Esophagus squamous epithelium (tissue), 5 donors: ENCODE results near the gene LAMA3. TPM values are rescaled to one million over a fixed set of nuclear protein-coding genes. Genes with fewer than 3 reads are reported as not detected.

Experiments
- DNase-seq: peaks from one replicate; lab custom pipeline; 2025; lab: John Stamatoyannopoulos, UW
- H3K27ac ChIP-seq, 4 donors: fragments of 200-600 bp; sonication (generic); one replicate each; pipeline ENCODE4 v1.5.1; 2016 to 2019; ENCODE audit warnings: mild to moderate bottlenecking in 1 of 4
- H3K27me3 ChIP-seq, 4 donors: fragments of 200-600 bp; sonication (generic); 1 replicate in 3 of 4; 2 replicates in 1 of 4; pipeline versions ENCODE4 v1.5.1 to v1.6.0; 2017 to 2021; ENCODE audit warnings: antibody characterized with exemption in 1 of 4
- H3K36me3 ChIP-seq, 3 donors: fragments of 200-600 bp; sonication (generic); one replicate each; pipeline ENCODE4 v1.5.1; 2016 to 2019
- H3K4me1 ChIP-seq, 3 donors: fragments of 200-600 bp; sonication (generic); one replicate each; pipeline ENCODE4 v1.5.1; 2017 to 2019
- H3K4me3 ChIP-seq, 4 donors: fragments of 200-600 bp; sonication (generic); 1 replicate in 3 of 4; 2 replicates in 1 of 4; pipeline ENCODE4 v1.5.1; 2016 to 2019; ENCODE audit warnings: mild to moderate bottlenecking in 2 of 4, moderate library complexity in 1 of 4
- H3K9me3 ChIP-seq, 3 donors: fragments of 200-600 bp; sonication (generic); one replicate each; pipeline ENCODE4 v1.5.1; 2016 to 2019
- CTCF ChIP-seq, 6 experiments: fragments of 450-650 bp in 4 of 6; fragments of 200-600 bp in 2 of 6; sonication (generic) in 2 of 6; IDR thresholded peaks; one replicate each; pipeline ENCODE4 v1.5.1; 2016 to 2019; ENCODE audit warnings: antibody characterized with exemption in 6 of 6, mild to moderate bottlenecking in 4 of 6, moderate library complexity in 4 of 6
- POLR2A ChIP-seq, 4 donors: fragments of 450-650 bp; IDR thresholded peaks; one replicate each; pipeline ENCODE4 v1.6.1; 2017; ENCODE audit warnings: antibody characterized with exemption in 4 of 4, mild to moderate bottlenecking in 4 of 4, moderate library complexity in 3 of 4
- WGBS, 2 donors: methylation state at CpG; one replicate each; pipeline ENCODE4 v1.1.5; 2018; 5-methylcytosine and 5-hydroxymethylcytosine counted together
- intact Hi-C: fragments of 100-400 bp; cut with DNase I; formaldehyde crosslinking; loops from one replicate; pipeline ENCODE4 v1.15.0; 2022
- total RNA-seq, 4 donors: library from RNA; depleted of rRNA; stranded (reverse); fragments of >200 nt; gene quantifications; one replicate each; pipeline ENCODE4 v1.1.0, GENCODE V29; 2016
- donor health status: DM: yes; HTN: yes; CAD: no.

LAMA3 gene
- total RNA-seq, 4 donors from 2014 or later, result 28.7 to 81.3 (median 44.8) TPM

DNA sequence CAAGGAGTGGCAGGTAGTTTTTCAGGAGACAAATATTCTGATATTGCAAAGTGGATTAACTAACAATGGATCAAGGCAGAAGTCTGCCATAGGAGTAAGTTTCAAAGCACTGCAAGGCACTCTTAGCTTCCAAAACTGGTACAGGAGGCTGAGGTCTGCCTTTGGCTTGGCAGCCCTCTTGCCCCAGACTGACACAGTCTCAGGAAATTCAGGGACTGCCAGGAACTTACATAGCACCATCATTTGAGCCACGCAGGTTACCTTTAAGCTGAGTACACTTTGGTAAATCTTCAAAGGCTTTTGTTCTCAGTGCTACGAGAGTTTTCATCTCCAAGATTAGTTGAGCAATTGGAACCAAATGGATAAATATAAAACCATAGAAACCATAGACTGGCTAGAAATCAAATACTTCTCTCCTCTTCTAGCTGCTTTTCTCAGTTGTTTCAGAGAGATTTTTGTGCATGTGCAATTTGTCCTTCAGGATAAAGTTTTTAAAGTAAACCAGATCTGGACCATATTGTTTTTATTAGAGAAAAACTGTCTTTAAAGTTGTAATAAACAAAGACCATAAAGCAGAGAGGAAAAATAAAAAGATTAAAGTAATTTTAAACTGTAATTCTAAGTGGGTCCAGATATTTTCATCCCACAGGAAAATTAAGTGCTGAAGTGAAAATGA, 45.3 kb upstream of the LAMA3 start:
- Histone ChIP-seq H3K27me3 (no peaks in the 10 kb centered on the region), H3K4me1 (peaks cover 0 to 28% (median 0%) of the 10 kb centered on the region in 3 donors), H3K27ac (peak overlapping the region in 1 of 4 donors; percentile 23), H3K4me3 (no peak overlapping the region), H3K36me3 (peaks cover 0 to 20% (median 0%) of the 10 kb centered on the region in 3 donors), H3K9me3 (no peaks in the 10 kb centered on the region)
- 60 to 63% methylated on average over 2 of the region's 2 CpGs for WGBS, 2 donors
- intact Hi-C loops, result no loop called here
- DNase-seq, result no peak
- TF ChIP-seq CTCF (IDR thresholded peaks at IDR 0.05) (no peak), POLR2A (IDR thresholded peaks at IDR 0.05) (no peak)

- TF ChIP-seq CTCF (IDR thresholded peaks at IDR 0.05) (no peak), POLR2A (IDR thresholded peaks at IDR 0.05) (no peak)
- WGBS, 2 donors, result 94 to 96% methylated on average over 4 of the region's 4 CpGs
- intact Hi-C loops, result no loop called here
Measured at GRCh38 chr18:23645568-23646175, 43.6 kb upstream of the LAMA3 start.

DNA sequence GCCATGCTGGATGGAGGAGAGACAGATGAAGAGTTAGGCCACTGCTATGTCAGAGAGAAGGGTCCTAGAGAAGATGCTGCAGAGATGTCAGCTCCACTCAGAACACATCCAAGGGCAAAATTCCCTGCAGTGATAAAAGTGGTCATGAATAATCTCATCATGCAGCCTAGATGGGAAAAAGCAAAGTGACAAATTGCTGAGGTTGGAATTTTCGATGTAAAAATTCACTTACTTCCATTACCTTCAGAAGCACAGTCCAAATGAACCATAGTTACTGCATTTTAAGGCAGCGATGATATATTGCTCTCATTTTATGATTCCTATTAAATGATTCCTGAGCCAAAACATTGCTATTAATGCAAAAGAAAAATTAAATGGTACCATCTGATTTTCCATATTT, 43.0 kb upstream of the LAMA3 start:
- TF ChIP-seq POLR2A (IDR thresholded peaks at IDR 0.05) (no peak), CTCF (IDR thresholded peaks at IDR 0.05) (no peak)
- no peaks in the 10 kb centered on the region for H3K9me3 ChIP-seq
- H3K4me3 ChIP-seq, result no peak overlapping the region
- 87 to 90% methylated on average over 2 of the region's 2 CpGs for WGBS, 2 donors
- H3K4me1 ChIP-seq, result peaks cover 0 to 52% (median 7%) of the 10 kb centered on the region in 3 donors
- DNase-seq, result no peak
- peaks cover 0 to 20% (median 0%) of the 10 kb centered on the region in 3 donors for H3K36me3 ChIP-seq
- intact Hi-C loops, result no loop called here
- no peak overlapping the region for H3K27ac ChIP-seq
- H3K27me3 ChIP-seq, result no peaks in the 10 kb centered on the region

More at GRCh38 chr18:23645568-23646175, 43.6 kb upstream of the LAMA3 start:
- Histone ChIP-seq H3K4me3 (no peak overlapping the region), H3K27ac (no peak overlapping the region), H3K9me3 (no peaks in the 10 kb centered on the region), H3K4me1 (peaks cover 0 to 46% (median 2%) of the 10 kb centered on the region in 3 donors), H3K27me3 (no peaks in the 10 kb centered on the region), H3K36me3 (peaks cover 0 to 20% (median 0%) of the 10 kb centered on the region in 3 donors)
- DNase-seq, result no peak

- TF ChIP-seq CTCF (IDR thresholded peaks at IDR 0.05), result no peak
- TF ChIP-seq POLR2A (IDR thresholded peaks at IDR 0.05), result no peak
- Histone ChIP-seq H3K27me3 (no peaks in the 10 kb centered on the region), H3K27ac (peak overlapping the region in 1 of 4 donors; percentile 77), H3K4me1 (peaks cover 0 to 60% (median 16%) of the 10 kb centered on the region in 3 donors), H3K36me3 (peaks cover 0 to 20% (median 0%) of the 10 kb centered on the region in 3 donors), H3K9me3 (no peaks in the 10 kb centered on the region), H3K4me3 (no peak overlapping the region)
- intact Hi-C loops, result no loop called here
- 72 to 90% methylated on average over 3 of the region's 3 CpGs for WGBS, 2 donors
- no peak for DNase-seq
Measured at GRCh38 chr18:23648456-23648855, 40.8 kb upstream of the LAMA3 start.
